Measurements from ENCODE around the gene LDOC1.

The LDOC1 gene

DNA sequence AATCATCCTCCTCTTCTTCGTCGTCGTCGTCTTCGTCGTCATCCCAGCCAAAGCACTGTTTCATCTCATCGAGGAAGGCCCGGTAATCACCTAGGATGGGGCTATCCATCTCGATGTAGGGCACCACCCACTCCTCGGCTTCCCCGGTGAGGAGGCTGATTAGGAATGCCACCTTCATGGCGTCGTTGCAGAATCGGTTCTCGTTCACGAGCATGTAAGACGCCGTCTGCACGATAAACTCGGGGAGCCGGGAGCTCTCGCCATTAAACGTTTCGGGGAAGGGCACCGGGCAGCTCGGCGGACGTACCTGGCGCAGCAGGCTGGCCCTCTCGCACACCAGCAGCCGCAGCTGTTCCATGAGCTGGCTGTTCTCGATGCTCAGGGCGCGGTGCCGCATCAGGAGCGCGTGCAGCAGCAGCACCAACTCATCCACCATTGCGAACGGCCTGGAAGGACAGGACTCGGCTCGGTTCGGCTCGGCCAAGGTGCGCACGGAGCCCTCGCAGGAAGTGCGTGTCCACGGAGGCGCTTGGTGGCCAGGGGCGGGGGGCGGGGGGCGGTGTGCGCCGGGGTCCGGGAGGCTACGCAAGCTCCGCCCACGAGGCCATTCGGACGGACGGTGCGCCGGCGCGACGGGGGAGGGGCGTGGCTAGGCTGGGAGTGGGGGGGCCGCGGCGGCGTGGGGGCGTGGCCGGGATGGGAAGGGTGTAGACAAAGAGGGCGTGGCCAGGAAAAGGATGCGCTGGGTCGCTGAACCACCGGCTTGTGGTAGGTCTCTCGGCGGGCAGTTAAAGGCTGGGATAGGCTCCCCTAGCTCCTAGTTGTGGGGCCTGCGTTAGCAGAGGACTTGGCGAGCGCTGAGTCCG, at the start of gene LDOC1:
LDOC1 (minus strand) TSS at position 544 of the 866 bp plus-strand sequence; CDS start at position 436, 108 bp downstream.
- Histone ChIP-seq H2AFZ (ENCODE audit: low read depth, low read length) (no peak within 1 kb of the TSS), H3K79me2 (ENCODE audit: insufficient read depth, low read length) (no peaks in the 10 kb centered on the region), H3K4me3 (ENCODE audit: low read depth in 1 of 2, low read length in 2 of 2) (no peak within 1 kb of the TSS), H4K20me1 (ENCODE audit: insufficient read depth, low read length) (no peaks in the 10 kb centered on the region), H3K9me3 (ENCODE audit: insufficient read depth, low read length, severe bottlenecking) (no peaks in the 10 kb centered on the region), H3K27ac (ENCODE audit: low read length) (no peak within 1 kb of the TSS), H3K36me3 (ENCODE audit: insufficient read depth, low read length) (no peaks in the 10 kb centered on the region), H3K4me1 (ENCODE audit: insufficient read depth, low read length) (no peaks in the 10 kb centered on the region), H3K4me2 (ENCODE audit: insufficient read depth, low read length) (no peak within 1 kb of the TSS), H3K9ac (ENCODE audit: low read depth, low read length) (no peak within 1 kb of the TSS), H3K27me3 (ENCODE audit: insufficient read depth, low read length, poor library complexity) (no peaks in the 10 kb centered on the region)
- ATAC-seq (ENCODE audit: insufficient read depth, low read depth): no peak
- TF ChIP-seq EZH2 (IDR thresholded peaks at IDR 0.05; ENCODE audit: borderline replicate concordance, low read depth, low read length, severe bottlenecking): no peak
- TF ChIP-seq, protein P1, sequence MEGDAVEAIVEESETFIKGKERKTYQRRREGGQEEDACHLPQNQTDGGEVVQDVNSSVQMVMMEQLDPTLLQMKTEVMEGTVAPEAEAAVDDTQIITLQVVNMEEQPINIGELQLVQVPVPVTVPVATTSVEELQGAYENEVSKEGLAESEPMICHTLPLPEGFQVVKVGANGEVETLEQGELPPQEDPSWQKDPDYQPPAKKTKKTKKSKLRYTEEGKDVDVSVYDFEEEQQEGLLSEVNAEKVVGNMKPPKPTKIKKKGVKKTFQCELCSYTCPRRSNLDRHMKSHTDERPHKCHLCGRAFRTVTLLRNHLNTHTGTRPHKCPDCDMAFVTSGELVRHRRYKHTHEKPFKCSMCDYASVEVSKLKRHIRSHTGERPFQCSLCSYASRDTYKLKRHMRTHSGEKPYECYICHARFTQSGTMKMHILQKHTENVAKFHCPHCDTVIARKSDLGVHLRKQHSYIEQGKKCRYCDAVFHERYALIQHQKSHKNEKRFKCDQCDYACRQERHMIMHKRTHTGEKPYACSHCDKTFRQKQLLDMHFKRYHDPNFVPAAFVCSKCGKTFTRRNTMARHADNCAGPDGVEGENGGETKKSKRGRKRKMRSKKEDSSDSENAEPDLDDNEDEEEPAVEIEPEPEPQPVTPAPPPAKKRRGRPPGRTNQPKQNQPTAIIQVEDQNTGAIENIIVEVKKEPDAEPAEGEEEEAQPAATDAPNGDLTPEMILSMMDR (IDR thresholded peaks at IDR 0.05; ENCODE audit: borderline replicate concordance, extremely low read depth, low read length, poor library complexity, severe bottlenecking): no peak
- DNase-seq: no peak

DNA sequence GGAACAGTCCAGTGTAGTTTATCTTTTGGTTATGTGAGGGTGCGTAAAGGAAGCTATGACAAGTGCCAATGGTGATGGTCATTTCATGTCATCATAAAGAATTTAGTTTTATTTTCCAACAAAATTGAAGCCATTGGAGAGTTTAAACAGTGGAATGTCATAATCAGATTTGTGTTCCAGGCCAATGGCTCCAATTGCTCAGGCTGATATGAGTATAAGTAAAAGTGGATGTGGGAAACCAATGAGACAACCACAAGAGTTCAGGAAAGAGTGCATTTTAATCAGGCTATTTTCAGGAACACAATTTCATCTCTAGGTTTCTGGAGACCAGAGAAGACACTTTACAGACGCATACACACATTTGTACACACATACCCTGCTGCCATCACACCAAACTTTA, 44.7 kb upstream of the LDOC1 start:
- DNase-seq: no peak
- H3K4me2 ChIP-seq (ENCODE audit: insufficient read depth, low read length): no peak overlapping the region
- TF ChIP-seq, protein P1 (IDR thresholded peaks at IDR 0.05; ENCODE audit: borderline replicate concordance, extremely low read depth, low read length, poor library complexity, severe bottlenecking): no peak
- no peak for TF ChIP-seq EZH2 (IDR thresholded peaks at IDR 0.05; ENCODE audit: borderline replicate concordance, low read depth, low read length, severe bottlenecking)

DNA sequence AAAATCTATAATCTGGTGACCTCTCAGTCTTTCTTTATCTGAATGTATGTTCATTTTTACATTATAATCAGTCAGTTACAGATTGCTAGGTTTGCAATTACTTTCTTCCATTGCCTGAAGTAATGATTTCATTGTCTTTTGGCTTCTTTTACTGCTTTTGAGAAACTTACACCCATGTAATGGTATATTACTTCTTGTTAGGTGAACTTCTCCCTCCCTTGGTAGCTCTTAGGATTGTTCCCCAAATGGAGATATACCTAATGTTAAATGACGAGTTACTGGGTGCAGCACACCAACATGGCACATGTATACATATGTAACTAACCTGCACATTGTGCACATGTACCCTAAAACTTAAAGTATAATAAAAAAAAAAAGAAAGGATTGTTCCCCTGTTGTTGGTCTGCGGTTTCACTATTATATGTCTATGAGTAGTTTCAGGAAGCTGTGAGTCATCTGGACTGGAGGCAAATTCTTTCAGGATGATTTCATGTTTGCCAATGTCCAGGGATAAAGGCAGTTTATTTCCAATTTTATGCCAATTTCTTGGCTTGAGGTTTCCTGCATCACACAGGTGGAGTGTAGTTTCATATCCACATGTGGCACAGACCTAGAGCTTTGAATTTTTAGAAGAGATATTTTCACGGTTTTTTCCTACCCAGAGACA, 43.5 kb upstream of the LDOC1 start:
- no peak overlapping the region for H3K27ac ChIP-seq (ENCODE audit: low read length)
- no peak overlapping the region for H2AFZ ChIP-seq (ENCODE audit: low read depth, low read length)
- H3K9ac ChIP-seq (ENCODE audit: low read depth, low read length): no peak overlapping the region
- H3K9me3 ChIP-seq (ENCODE audit: insufficient read depth, low read length, severe bottlenecking): no peaks in the 10 kb centered on the region
- H4K20me1 ChIP-seq (ENCODE audit: insufficient read depth, low read length): no peaks in the 10 kb centered on the region
- DNase-seq (no peak), ATAC-seq (ENCODE audit: insufficient read depth, low read depth) (no peak)
- H3K4me3 ChIP-seq (ENCODE audit: low read depth in 1 of 2, low read length in 2 of 2): no peak overlapping the region
- H3K4me1 ChIP-seq (ENCODE audit: insufficient read depth, low read length): no peaks in the 10 kb centered on the region
- no peaks in the 10 kb centered on the region for H3K79me2 ChIP-seq (ENCODE audit: insufficient read depth, low read length)
- no peaks in the 10 kb centered on the region for H3K27me3 ChIP-seq (ENCODE audit: insufficient read depth, low read length, poor library complexity)
- TF ChIP-seq, protein P1 (IDR thresholded peaks at IDR 0.05; ENCODE audit: borderline replicate concordance, extremely low read depth, low read length, poor library complexity, severe bottlenecking): no peak
- TF ChIP-seq EZH2 (IDR thresholded peaks at IDR 0.05; ENCODE audit: borderline replicate concordance, low read depth, low read length, severe bottlenecking): no peak
- H3K4me2 ChIP-seq (ENCODE audit: insufficient read depth, low read length): no peak overlapping the region
- H3K36me3 ChIP-seq (ENCODE audit: insufficient read depth, low read length): no peaks in the 10 kb centered on the region

More for the DNA sequence above, 44.7 kb upstream of the LDOC1 start:
- H2AFZ ChIP-seq (ENCODE audit: low read depth, low read length): no peak overlapping the region
- H3K9ac ChIP-seq (ENCODE audit: low read depth, low read length): no peak overlapping the region
- H3K9me3 ChIP-seq (ENCODE audit: insufficient read depth, low read length, severe bottlenecking): no peaks in the 10 kb centered on the region
- no peak for ATAC-seq (ENCODE audit: insufficient read depth, low read depth)
- no peaks in the 10 kb centered on the region for H4K20me1 ChIP-seq (ENCODE audit: insufficient read depth, low read length)
- no peak overlapping the region for H3K4me3 ChIP-seq (ENCODE audit: low read depth in 1 of 2, low read length in 2 of 2)
- H3K36me3 ChIP-seq (ENCODE audit: insufficient read depth, low read length): no peaks in the 10 kb centered on the region
- H3K27ac ChIP-seq (ENCODE audit: low read length): no peak overlapping the region
- no peaks in the 10 kb centered on the region for H3K27me3 ChIP-seq (ENCODE audit: insufficient read depth, low read length, poor library complexity)
- H3K4me1 ChIP-seq (ENCODE audit: insufficient read depth, low read length): no peaks in the 10 kb centered on the region
- H3K79me2 ChIP-seq (ENCODE audit: insufficient read depth, low read length): no peaks in the 10 kb centered on the region
